OCI-LY3 (cell line): Measurements from ENCODE around the gene NECAP2.

Experiments
- EZH2phosphoT487 ChIP-seq: fragments of 200-600 bp; shearing (Covaris generic); IDR thresholded peaks from 2 replicates; pipeline ENCODE4 v1.6.1; 2018; ENCODE audit warnings: antibody characterized with exemption, mixed run types, low read depth
- TF ChIP-seq, protein P1 (sequence below): fragments of 200-600, 300-600 bp; sonication (generic); IDR thresholded peaks from 2 replicates; pipeline ENCODE4 v1.5.1; 2014; ENCODE audit warnings: antibody characterized with exemption, low read length, low read depth

DNA sequence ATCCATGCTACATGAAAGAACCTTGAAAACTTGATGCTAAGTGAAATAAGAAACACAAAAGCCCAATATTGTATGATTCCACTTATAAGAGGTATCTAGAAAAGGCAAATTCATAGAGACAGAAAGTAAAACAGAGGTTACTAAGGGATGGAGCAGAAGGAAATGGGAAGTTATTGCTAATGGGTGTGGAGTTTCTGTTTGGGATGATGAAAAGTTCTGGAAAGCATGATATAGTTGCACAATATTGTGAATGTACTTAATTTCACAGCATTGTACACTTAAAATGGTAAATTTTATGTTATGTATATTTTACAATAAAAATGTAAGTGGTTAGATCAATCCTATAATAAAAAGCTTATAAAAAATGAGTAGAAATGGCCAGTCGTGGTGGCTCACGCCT lies 1.6 kb upstream of the NECAP2 start:
- TF ChIP-seq, protein P1, sequence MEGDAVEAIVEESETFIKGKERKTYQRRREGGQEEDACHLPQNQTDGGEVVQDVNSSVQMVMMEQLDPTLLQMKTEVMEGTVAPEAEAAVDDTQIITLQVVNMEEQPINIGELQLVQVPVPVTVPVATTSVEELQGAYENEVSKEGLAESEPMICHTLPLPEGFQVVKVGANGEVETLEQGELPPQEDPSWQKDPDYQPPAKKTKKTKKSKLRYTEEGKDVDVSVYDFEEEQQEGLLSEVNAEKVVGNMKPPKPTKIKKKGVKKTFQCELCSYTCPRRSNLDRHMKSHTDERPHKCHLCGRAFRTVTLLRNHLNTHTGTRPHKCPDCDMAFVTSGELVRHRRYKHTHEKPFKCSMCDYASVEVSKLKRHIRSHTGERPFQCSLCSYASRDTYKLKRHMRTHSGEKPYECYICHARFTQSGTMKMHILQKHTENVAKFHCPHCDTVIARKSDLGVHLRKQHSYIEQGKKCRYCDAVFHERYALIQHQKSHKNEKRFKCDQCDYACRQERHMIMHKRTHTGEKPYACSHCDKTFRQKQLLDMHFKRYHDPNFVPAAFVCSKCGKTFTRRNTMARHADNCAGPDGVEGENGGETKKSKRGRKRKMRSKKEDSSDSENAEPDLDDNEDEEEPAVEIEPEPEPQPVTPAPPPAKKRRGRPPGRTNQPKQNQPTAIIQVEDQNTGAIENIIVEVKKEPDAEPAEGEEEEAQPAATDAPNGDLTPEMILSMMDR: no peak
- TF ChIP-seq EZH2phosphoT487: no peak
